NCI-H2029 (cell line): ENCODE data around the gene ARHGAP8.
"Not testable (repeated sequence)": the region's sequence is repeated elsewhere in the genome, so short reads cannot be mapped to it uniquely, and the experiment has no call there.

ENCODE experiments used
- DNase-seq: peaks from one replicate; lab custom pipeline; 2025; lab: John Stamatoyannopoulos, UW

The ARHGAP8 gene

GRCh38 chr22:44739666-44740065, 12.7 kb upstream of the ARHGAP8 start:
- not testable (repeated sequence) for DNase-seq

GRCh38 chr22:44740307-44740706, 12.1 kb upstream of the ARHGAP8 start:
- no peak for DNase-seq

- peak; percentile 39 for DNase-seq
Observed at GRCh38 chr22:44741929-44742328, 10.4 kb upstream of the ARHGAP8 start.

- no peak for DNase-seq
Observed at GRCh38 chr22:44743247-44743646, 9.1 kb upstream of the ARHGAP8 start.

GRCh38 chr22:44743804-44744211, 8.6 kb upstream of the ARHGAP8 start:
- no peak for DNase-seq

- DNase-seq: no peak
Observed at GRCh38 chr22:44745853-44746789, 6.3 kb upstream of the ARHGAP8 start.

GRCh38 chr22:44747784-44748127, 4.6 kb upstream of the ARHGAP8 start:
- not testable (repeated sequence) for DNase-seq

- no peak for DNase-seq
Observed at GRCh38 chr22:44748524-44748923, 3.9 kb upstream of the ARHGAP8 start.

GRCh38 chr22:44750481-44750880, 1.9 kb upstream of the ARHGAP8 start:
- no peak for DNase-seq

- no peak for DNase-seq
Observed at GRCh38 chr22:44753189-44754042, 1.0 kb downstream of the ARHGAP8 start.

GRCh38 chr22:44754998-44755397, 2.6 kb downstream of the ARHGAP8 start:
- no peak for DNase-seq

GRCh38 chr22:44755417-44755816, 3.0 kb downstream of the ARHGAP8 start:
- DNase-seq: no peak

GRCh38 chr22:44755956-44756361, 3.6 kb downstream of the ARHGAP8 start:
- DNase-seq: no peak

GRCh38 chr22:44758344-44758973, 6.1 kb downstream of the ARHGAP8 start:
- DNase-seq: peak; percentile 44

GRCh38 chr22:44759001-44759400, 6.6 kb downstream of the ARHGAP8 start:
- no peak for DNase-seq

GRCh38 chr22:44759430-44760310, 7.3 kb downstream of the ARHGAP8 start:
- DNase-seq: no peak

- DNase-seq: no peak
Observed at GRCh38 chr22:44760476-44760875, 8.1 kb downstream of the ARHGAP8 start.

GRCh38 chr22:44761025-44761424, 8.7 kb downstream of the ARHGAP8 start:
- DNase-seq: no peak

GRCh38 chr22:44764373-44764772, 12.0 kb downstream of the ARHGAP8 start:
- no peak for DNase-seq

GRCh38 chr22:44764974-44765373, 12.6 kb downstream of the ARHGAP8 start:
- DNase-seq: no peak

GRCh38 chr22:44765571-44766285, 13.4 kb downstream of the ARHGAP8 start:
- no peak for DNase-seq
